Right lobe of liver (tissue), 6 donors: ENCODE data around the gene SLC35D1. TPM values are rescaled to one million over a fixed set of nuclear protein-coding genes. Genes with fewer than 3 reads are reported as not detected.

ENCODE experiments used
- ATAC-seq, 4 donors: fragments of 200-7000 bp; cut with Tn5 transposase; one replicate each; pipeline ENCODE4 v1.9.1; 2020; ENCODE audit warnings: mild to moderate bottlenecking in 4 of 4, moderate library complexity in 4 of 4
- DNase-seq, 3 donors: peaks; one replicate each; pipeline ENCODE4 v3.0.0-alpha.2; 2020
- H3K27ac ChIP-seq, 3 donors: fragments of 200-600 bp; one replicate each; pipeline ENCODE4 v1.8.0; 2022
- H3K27me3 ChIP-seq, 2 donors: fragments of 200-600 bp; one replicate each; pipeline ENCODE4 v1.8.0; 2022
- H3K36me3 ChIP-seq, 4 donors: fragments of 200-600 bp; sonication (generic) in 1 of 4; one replicate each; pipeline versions ENCODE4 v1.5.1 to v1.8.0; 2017 to 2022; ENCODE audit warnings: control low read depth in 1 of 4
- H3K4me1 ChIP-seq, 4 donors: fragments of 200-600 bp; sonication (generic) in 1 of 4; one replicate each; pipeline versions ENCODE4 v1.5.1 to v1.8.0; 2017 to 2022; ENCODE audit warnings: control low read depth in 1 of 4
- H3K4me3 ChIP-seq, 3 donors: fragments of 200-600 bp; one replicate each; pipeline ENCODE4 v1.8.0; 2022
- H3K9me3 ChIP-seq, 4 donors: fragments of 200-600 bp; sonication (generic) in 1 of 4; one replicate each; pipeline versions ENCODE4 v1.5.1 to v1.8.0; 2017 to 2022; ENCODE audit warnings: control low read depth in 1 of 4
- POLR2A ChIP-seq: fragments of 450-650 bp; IDR thresholded peaks from one replicate; pipeline ENCODE4 v1.6.1; 2017; ENCODE audit warnings: antibody characterized with exemption, mild to moderate bottlenecking
- WGBS: methylation state at CpG from one replicate; pipeline ENCODE4 v1.1.6; 2018; ENCODE audit warnings: low coverage, low lambda C conversion rate; ENCODE audit not compliant: insufficient coverage; ENCODE audit errors: missing lambda C conversion rate; 5-methylcytosine and 5-hydroxymethylcytosine counted together
- intact Hi-C, 2 donors: fragments of 100-400 bp; cut with DNase I; formaldehyde crosslinking; loops; one replicate each; pipeline versions ENCODE4 v1.11.2 to v1.14.1; 2022
- total RNA-seq, 6 experiments: library from RNA; depleted of rRNA in 2 of 6; stranded (reverse); fragments of >200 nt in 2 of 6; fragmentation: NEBNext Ultra II Directional in 3 of 6; extraction: Animal tissue kit (Norgen Biotek cat#: 25700) in 3 of 6; gene quantifications; one replicate each; pipeline versions ENCODE4 v1.1.0 to v1.2.4, GENCODE V29; 2016 to 2023
- TF ChIP-seq, protein P1 (sequence below), 4 donors: fragments of 200-600 bp in 3 of 4; fragments of 450-650 bp in 1 of 4; IDR thresholded peaks; one replicate each; pipeline versions ENCODE4 v1.5.1 to v1.8.0; 2016 to 2022; ENCODE audit warnings: antibody characterized with exemption in 4 of 4, mild to moderate bottlenecking in 2 of 4
- donor health status: DM: no; HTN: yes; CAD: no.
- donor health status: DM: no; HTN: no; CAD: no.
- donor health status: DM: no; HTN: no; CAD: no.
- donor health status: DM: no; HTN: yes; CAD: no.
- donor health status: DM: no; HTN: yes; CAD: no.

SLC35D1 gene
- total RNA-seq, 6 experiments from 2014 or later = 36.9 to 70.7 (median 52.0) TPM

DNA sequence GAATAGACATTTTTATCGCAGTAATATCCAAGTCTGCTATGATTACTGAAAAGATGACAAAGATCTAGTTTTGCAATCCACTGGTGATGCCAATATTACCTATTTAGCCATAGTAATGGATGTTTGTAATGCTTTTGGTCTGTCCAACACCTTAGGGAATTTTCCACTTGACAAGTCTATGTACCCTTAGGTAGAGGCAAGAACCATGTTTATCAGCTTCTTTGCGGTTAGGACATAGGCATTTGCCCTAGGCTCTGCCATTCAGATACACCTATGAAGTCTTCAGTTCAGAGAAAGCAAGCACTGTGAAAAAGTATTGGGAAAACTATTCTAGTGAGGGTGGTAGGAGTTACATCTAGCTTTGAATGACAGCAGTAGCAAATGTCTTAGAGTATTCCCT is 40.2 kb upstream of the SLC35D1 start:
- 83% methylated on average over 2 of the region's 2 CpGs for WGBS
- Histone ChIP-seq H3K9me3 (peaks cover 0 to 3% (median 0%) of the 10 kb centered on the region in 4 donors), H3K4me1 (no peaks in the 10 kb centered on the region), H3K36me3 (no peaks in the 10 kb centered on the region), H3K27me3 (no peaks in the 10 kb centered on the region), H3K27ac (no peak overlapping the region), H3K4me3 (no peak overlapping the region)
- ATAC-seq (no peak), DNase-seq (no peak)
- TF ChIP-seq, protein P1, sequence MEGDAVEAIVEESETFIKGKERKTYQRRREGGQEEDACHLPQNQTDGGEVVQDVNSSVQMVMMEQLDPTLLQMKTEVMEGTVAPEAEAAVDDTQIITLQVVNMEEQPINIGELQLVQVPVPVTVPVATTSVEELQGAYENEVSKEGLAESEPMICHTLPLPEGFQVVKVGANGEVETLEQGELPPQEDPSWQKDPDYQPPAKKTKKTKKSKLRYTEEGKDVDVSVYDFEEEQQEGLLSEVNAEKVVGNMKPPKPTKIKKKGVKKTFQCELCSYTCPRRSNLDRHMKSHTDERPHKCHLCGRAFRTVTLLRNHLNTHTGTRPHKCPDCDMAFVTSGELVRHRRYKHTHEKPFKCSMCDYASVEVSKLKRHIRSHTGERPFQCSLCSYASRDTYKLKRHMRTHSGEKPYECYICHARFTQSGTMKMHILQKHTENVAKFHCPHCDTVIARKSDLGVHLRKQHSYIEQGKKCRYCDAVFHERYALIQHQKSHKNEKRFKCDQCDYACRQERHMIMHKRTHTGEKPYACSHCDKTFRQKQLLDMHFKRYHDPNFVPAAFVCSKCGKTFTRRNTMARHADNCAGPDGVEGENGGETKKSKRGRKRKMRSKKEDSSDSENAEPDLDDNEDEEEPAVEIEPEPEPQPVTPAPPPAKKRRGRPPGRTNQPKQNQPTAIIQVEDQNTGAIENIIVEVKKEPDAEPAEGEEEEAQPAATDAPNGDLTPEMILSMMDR (IDR thresholded peaks at IDR 0.05) = no peak
- no peak for TF ChIP-seq POLR2A
- intact Hi-C loops = no loop called here

GRCh38 chr1:67089685-67090208 is 35.8 kb upstream of the SLC35D1 start:
- no peak overlapping the region for H3K4me3 ChIP-seq

GRCh38 chr1:67088440-67088839 is 34.5 kb upstream of the SLC35D1 start:
- TF ChIP-seq POLR2A = no peak
- TF ChIP-seq, protein P1 (IDR thresholded peaks at IDR 0.05) = no peak
- Histone ChIP-seq H3K9me3 (no peaks in the 10 kb centered on the region), H3K36me3 (no peaks in the 10 kb centered on the region), H3K27me3 (no peaks in the 10 kb centered on the region), H3K27ac (no peak overlapping the region), H3K4me3 (no peak overlapping the region), H3K4me1 (no peaks in the 10 kb centered on the region)
- intact Hi-C loops = no loop called here
- DNase-seq (no peak), ATAC-seq (no peak)
- WGBS = no CpG with 5 or more reads among the region's 1 CpG

More at GRCh38 chr1:67089685-67090208, 35.8 kb upstream of the SLC35D1 start:
- H3K4me1 ChIP-seq = no peaks in the 10 kb centered on the region
- no peaks in the 10 kb centered on the region for H3K36me3 ChIP-seq
- no peak overlapping the region for H3K27ac ChIP-seq
- TF ChIP-seq POLR2A = no peak
- TF ChIP-seq, protein P1 (IDR thresholded peaks at IDR 0.05) = no peak
- H3K27me3 ChIP-seq = no peaks in the 10 kb centered on the region
- 75% methylated on average over 1 of the region's 1 CpG for WGBS
- intact Hi-C loops = no loop called here
- no peak for DNase-seq
- no peak for ATAC-seq
- no peaks in the 10 kb centered on the region for H3K9me3 ChIP-seq

- no peak for DNase-seq
- intact Hi-C loops = no loop called here
- Histone ChIP-seq H3K27me3 (no peaks in the 10 kb centered on the region), H3K27ac (no peak overlapping the region), H3K4me1 (no peaks in the 10 kb centered on the region), H3K36me3 (no peaks in the 10 kb centered on the region), H3K9me3 (no peaks in the 10 kb centered on the region), H3K4me3 (no peak overlapping the region)
- WGBS = 27% methylated on average over 2 of the region's 2 CpGs
- no peak for TF ChIP-seq POLR2A
- TF ChIP-seq, protein P1 (IDR thresholded peaks at IDR 0.05) = no peak
- ATAC-seq = no peak
These were observed 31.4 kb upstream of the SLC35D1 start for GRCh38 chr1:67085326-67085725.
